Measurements from ENCODE around the gene FOXO3. TPM values are rescaled to one million over a fixed set of nuclear protein-coding genes. Genes with fewer than 3 reads are reported as not detected.
"Not testable (repeated sequence)": the region's sequence is repeated elsewhere in the genome, so short reads cannot be mapped to it uniquely, and the experiment has no call there.

Gene FOXO3
- total and polyA plus RNA-seq, 9 donors, result 21.8 to 37.1 (median 29.1) TPM

GRCh38 chr6:108555399-108556052 lies 5.2 kb upstream of the FOXO3 start:
- DNase-seq, result no peak
- H3K36me3 ChIP-seq (ENCODE audit: control insufficient read depth, insufficient read depth, low read length), result no peaks in the 10 kb centered on the region
- no peak overlapping the region for H3K27ac ChIP-seq (ENCODE audit: low read length)
- H3K4me3 ChIP-seq (ENCODE audit: low read length), result no peak overlapping the region
- H3K4me1 ChIP-seq (ENCODE audit: control insufficient read depth, insufficient read depth, low read length), result peaks cover 14% of the 10 kb centered on the region
- H3K9me3 ChIP-seq (replicated peaks; ENCODE audit: control insufficient read depth, low read depth, low read length), result no peaks in the 10 kb centered on the region
- no peaks in the 10 kb centered on the region for H3K27me3 ChIP-seq (ENCODE audit: control insufficient read depth, insufficient read depth, low read length)
- WGBS (ENCODE audit: insufficient coverage), result 84% methylated on average over 3 of the region's 7 CpGs

GRCh38 chr6:108556250-108556649 lies 4.5 kb upstream of the FOXO3 start:
- Histone ChIP-seq H3K9me3 (replicated peaks; ENCODE audit: control insufficient read depth, low read depth, low read length) (no peaks in the 10 kb centered on the region), H3K27ac (ENCODE audit: low read length) (no peak overlapping the region), H3K4me3 (ENCODE audit: low read length) (no peak overlapping the region), H3K4me1 (ENCODE audit: control insufficient read depth, insufficient read depth, low read length) (peaks cover 14% of the 10 kb centered on the region), H3K36me3 (ENCODE audit: control insufficient read depth, insufficient read depth, low read length) (no peaks in the 10 kb centered on the region), H3K27me3 (ENCODE audit: control insufficient read depth, insufficient read depth, low read length) (no peaks in the 10 kb centered on the region)
- 85% methylated on average over 4 of the region's 5 CpGs for WGBS (ENCODE audit: insufficient coverage)
- DNase-seq, result no peak

GRCh38 chr6:108556866-108557493 lies 3.7 kb upstream of the FOXO3 start:
- peak overlapping the region; percentile 63 for H3K4me3 ChIP-seq (ENCODE audit: low read length)
- H3K4me1 ChIP-seq (ENCODE audit: control insufficient read depth, insufficient read depth, low read length), result peaks cover 18% of the 10 kb centered on the region
- H3K36me3 ChIP-seq (ENCODE audit: control insufficient read depth, insufficient read depth, low read length), result peaks cover 2% of the 10 kb centered on the region
- DNase-seq, result no peak
- no peaks in the 10 kb centered on the region for H3K27me3 ChIP-seq (ENCODE audit: control insufficient read depth, insufficient read depth, low read length)
- H3K9me3 ChIP-seq (replicated peaks; ENCODE audit: control insufficient read depth, low read depth, low read length), result no peaks in the 10 kb centered on the region
- WGBS (ENCODE audit: insufficient coverage), result 30% methylated on average over 11 of the region's 16 CpGs
- H3K27ac ChIP-seq (ENCODE audit: low read length), result peak overlapping the region; percentile 86

GRCh38 chr6:108557494-108558371 lies 3.0 kb upstream of the FOXO3 start:
- DNase-seq, result peak; percentile 90
- H3K4me1 ChIP-seq (ENCODE audit: control insufficient read depth, insufficient read depth, low read length), result peaks cover 25% of the 10 kb centered on the region
- peak overlapping the region; percentile 97 for H3K27ac ChIP-seq (ENCODE audit: low read length)
- H3K4me3 ChIP-seq (ENCODE audit: low read length), result peak overlapping the region; percentile 63
- no peaks in the 10 kb centered on the region for H3K9me3 ChIP-seq (replicated peaks; ENCODE audit: control insufficient read depth, low read depth, low read length)
- peaks cover 2% of the 10 kb centered on the region for H3K36me3 ChIP-seq (ENCODE audit: control insufficient read depth, insufficient read depth, low read length)
- WGBS (ENCODE audit: insufficient coverage), result 0% methylated on average over 88 of the region's 105 CpGs
- H3K27me3 ChIP-seq (ENCODE audit: control insufficient read depth, insufficient read depth, low read length), result no peaks in the 10 kb centered on the region

GRCh38 chr6:108558372-108559096 lies 2.2 kb upstream of the FOXO3 start:
- Histone ChIP-seq H3K27ac (ENCODE audit: low read length) (peak overlapping the region; percentile 97), H3K36me3 (ENCODE audit: control insufficient read depth, insufficient read depth, low read length) (peaks cover 2% of the 10 kb centered on the region), H3K4me3 (ENCODE audit: low read length) (peak overlapping the region; percentile 74), H3K4me1 (ENCODE audit: control insufficient read depth, insufficient read depth, low read length) (peaks cover 27% of the 10 kb centered on the region), H3K27me3 (ENCODE audit: control insufficient read depth, insufficient read depth, low read length) (no peaks in the 10 kb centered on the region), H3K9me3 (replicated peaks; ENCODE audit: control insufficient read depth, low read depth, low read length) (no peaks in the 10 kb centered on the region)
- peak; percentile 100 for DNase-seq
- under 1% methylated on average over 35 of the region's 58 CpGs for WGBS (ENCODE audit: insufficient coverage)

GRCh38 chr6:108559097-108559883 lies 1.4 kb upstream of the FOXO3 start:
- Histone ChIP-seq H3K4me3 (ENCODE audit: low read length) (peak overlapping the region; percentile 100), H3K36me3 (ENCODE audit: control insufficient read depth, insufficient read depth, low read length) (peaks cover 2% of the 10 kb centered on the region), H3K27ac (ENCODE audit: low read length) (peak overlapping the region; percentile 99), H3K9me3 (replicated peaks; ENCODE audit: control insufficient read depth, low read depth, low read length) (no peaks in the 10 kb centered on the region), H3K27me3 (ENCODE audit: control insufficient read depth, insufficient read depth, low read length) (no peaks in the 10 kb centered on the region), H3K4me1 (ENCODE audit: control insufficient read depth, insufficient read depth, low read length) (peaks cover 27% of the 10 kb centered on the region)
- peak; percentile 96 for DNase-seq
- WGBS (ENCODE audit: insufficient coverage), result under 1% methylated on average over 70 of the region's 84 CpGs

GRCh38 chr6:108559884-108560462 lies 744 bp upstream of the FOXO3 start:
- peak; percentile 94 for DNase-seq
- peaks cover 27% of the 10 kb centered on the region for H3K4me1 ChIP-seq (ENCODE audit: control insufficient read depth, insufficient read depth, low read length)
- no peaks in the 10 kb centered on the region for H3K9me3 ChIP-seq (replicated peaks; ENCODE audit: control insufficient read depth, low read depth, low read length)
- H3K4me3 ChIP-seq (ENCODE audit: low read length), result peak overlapping the region; percentile 100
- H3K36me3 ChIP-seq (ENCODE audit: control insufficient read depth, insufficient read depth, low read length), result peaks cover 2% of the 10 kb centered on the region
- WGBS (ENCODE audit: insufficient coverage), result 0% methylated on average over 54 of the region's 64 CpGs
- H3K27me3 ChIP-seq (ENCODE audit: control insufficient read depth, insufficient read depth, low read length), result no peaks in the 10 kb centered on the region
- H3K27ac ChIP-seq (ENCODE audit: low read length), result peak overlapping the region; percentile 99

GRCh38 chr6:108561309-108561647 lies 561 bp downstream of the FOXO3 start:
- Histone ChIP-seq H3K4me3 (ENCODE audit: low read length) (peak overlapping the region; percentile 100), H3K27ac (ENCODE audit: low read length) (peak overlapping the region; percentile 88), H3K4me1 (ENCODE audit: control insufficient read depth, insufficient read depth, low read length) (peaks cover 32% of the 10 kb centered on the region)
- H3K36me3 ChIP-seq (ENCODE audit: control insufficient read depth, insufficient read depth, low read length); DNase-seq; H3K27me3 ChIP-seq (ENCODE audit: control insufficient read depth, insufficient read depth, low read length); H3K9me3 ChIP-seq (replicated peaks; ENCODE audit: control insufficient read depth, low read depth, low read length): not testable (repeated sequence)
- WGBS (ENCODE audit: insufficient coverage), result no CpG with 5 or more reads among the region's 40 CpGs
